Lung microvascular endothelial cell (primary cell): Measurements from ENCODE around the gene WDR33. TPM values are rescaled to one million over a fixed set of nuclear protein-coding genes. Genes with fewer than 3 reads are reported as not detected.
A peak's percentile ranks its signal among the peaks of the same experiment; 100 is the strongest.

Experiments
- DNase-seq, 2 donors: peaks; one replicate each; pipeline versions ENCODE4 v3.0.0 to v3.0.0-alpha.2; 2010; ENCODE audit warnings: low read depth in 2 of 2
- total RNA-seq: library from RNA; depleted of rRNA; stranded (reverse); fragments of >200 nt; gene quantifications from 2 replicates; pipeline ENCODE4 v1.2.1, GENCODE V29; 2014

WDR33 gene
- total RNA-seq, 1 donor from 2014 or later, result 20.8 TPM

DNA sequence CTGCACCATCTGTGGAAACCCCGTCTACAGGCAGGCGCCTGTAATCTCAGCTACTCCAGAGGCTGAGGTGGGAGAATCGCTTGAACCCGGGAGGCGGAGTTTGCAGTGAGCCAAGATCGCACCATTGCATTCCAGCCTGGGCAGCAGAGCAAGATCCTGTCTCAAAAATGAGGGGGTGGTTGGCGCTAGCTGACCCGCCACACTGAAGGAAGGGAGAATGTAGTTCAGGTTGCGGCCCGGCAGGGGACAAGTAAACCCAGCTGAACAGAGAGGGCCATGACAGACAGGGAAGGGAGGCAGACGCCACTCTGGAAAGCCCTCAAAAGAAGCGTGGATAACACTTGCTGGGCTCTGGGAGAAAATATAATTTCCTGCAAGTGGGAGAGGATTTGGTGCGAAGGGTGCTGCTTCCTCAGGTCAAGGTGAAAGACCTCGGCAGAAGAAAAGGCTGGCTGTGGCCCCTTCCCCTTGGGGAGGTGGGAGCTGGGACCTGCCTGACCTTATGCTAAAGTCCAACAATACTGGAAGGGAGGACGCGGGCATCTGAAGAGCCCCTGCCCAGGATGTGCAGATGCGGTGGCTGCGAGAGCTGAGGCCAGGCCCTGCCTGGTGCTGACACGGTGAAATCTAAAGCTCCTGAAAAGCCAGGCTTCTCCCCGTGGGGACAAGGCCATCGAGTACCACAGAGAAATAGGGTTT lies 113.3 kb downstream of the WDR33 start:
- no peak for DNase-seq

DNA sequence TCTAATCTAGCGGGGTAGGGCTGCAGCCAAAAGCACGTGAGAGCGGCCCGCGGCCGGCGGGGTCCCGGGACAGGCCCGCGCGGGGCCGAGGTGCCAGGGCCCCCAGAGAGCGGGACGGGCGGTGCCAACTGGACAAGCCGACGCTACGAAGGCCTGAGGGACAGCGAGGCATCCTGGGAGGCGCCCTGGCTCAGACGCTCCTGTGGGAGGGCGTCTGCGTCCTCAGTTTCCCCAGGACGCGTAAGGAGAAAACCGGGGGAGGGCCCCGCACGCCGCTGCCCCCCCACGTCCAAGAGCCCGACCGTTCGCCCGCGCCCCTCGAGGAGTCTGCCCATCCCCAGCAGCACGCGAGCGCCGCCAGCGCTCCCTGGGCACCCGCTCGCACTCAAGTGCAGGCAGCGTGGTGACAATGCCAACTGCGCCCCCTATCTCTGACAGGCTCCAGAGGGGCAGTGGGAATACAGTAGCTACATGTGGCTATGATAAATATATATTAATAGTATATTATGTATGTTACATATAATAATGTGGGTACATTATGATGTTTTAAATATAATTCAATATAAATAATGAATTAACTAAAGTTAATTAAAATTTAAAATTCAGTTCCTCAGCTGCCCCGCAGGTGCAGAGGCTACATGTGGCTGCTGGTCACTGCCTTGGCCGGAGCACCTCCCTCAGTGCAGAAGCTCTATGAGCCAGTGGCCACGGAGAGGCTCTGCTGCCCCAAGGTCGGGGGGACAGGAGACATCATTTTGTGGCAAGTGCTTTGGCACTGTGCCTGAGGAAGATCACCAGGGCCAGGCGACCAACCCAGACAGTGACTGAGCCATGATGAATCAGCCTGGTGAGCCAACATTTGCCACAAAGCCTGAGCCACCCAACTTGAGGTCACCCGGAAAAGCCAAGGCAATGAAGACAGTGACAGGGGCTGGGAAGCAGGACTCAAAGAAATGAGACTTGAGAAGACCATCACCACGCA lies 115.2 kb downstream of the WDR33 start:
- DNase-seq, result peak; percentile 74 to 88

DNA sequence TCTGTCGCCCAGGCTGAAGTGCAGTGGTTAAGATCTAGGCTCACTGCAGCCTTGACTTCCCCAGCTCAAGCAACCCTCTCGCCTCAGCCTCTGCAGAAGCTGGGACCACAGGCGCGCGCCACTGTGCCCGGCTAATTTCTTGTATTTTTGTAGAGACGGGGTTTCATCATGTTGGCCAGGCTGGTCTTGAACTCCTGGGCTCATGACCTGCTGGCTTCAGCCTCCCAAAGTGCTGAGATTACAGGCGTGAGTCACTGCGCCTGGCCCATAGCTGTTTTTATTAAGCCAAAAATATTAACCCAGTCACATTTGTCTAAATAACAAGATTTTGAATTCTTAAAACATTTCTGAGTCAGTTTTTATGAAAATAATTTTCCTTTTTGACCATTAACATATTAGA lies 116.0 kb downstream of the WDR33 start:
- no peak for DNase-seq

DNA sequence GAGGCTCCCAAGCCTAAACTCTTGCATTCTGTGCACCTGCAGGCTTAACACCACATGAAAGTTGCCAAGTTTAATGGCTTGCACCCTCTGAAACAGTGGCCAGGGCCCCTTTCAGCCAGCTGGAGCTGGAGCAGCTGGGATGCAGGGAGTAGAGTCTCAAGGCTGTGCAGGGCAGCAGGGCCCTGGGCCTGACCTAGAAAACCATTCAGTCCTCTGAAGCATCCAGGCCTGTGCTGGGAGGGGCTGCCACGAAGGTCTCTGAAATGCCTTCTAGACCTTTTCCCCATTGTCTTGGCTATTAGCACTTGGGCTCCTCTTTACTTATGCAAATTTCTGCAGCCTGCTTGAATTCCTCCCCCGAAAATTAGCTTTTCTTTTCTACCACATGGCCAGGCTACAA lies 120.3 kb downstream of the WDR33 start:
- no peak for DNase-seq

DNA sequence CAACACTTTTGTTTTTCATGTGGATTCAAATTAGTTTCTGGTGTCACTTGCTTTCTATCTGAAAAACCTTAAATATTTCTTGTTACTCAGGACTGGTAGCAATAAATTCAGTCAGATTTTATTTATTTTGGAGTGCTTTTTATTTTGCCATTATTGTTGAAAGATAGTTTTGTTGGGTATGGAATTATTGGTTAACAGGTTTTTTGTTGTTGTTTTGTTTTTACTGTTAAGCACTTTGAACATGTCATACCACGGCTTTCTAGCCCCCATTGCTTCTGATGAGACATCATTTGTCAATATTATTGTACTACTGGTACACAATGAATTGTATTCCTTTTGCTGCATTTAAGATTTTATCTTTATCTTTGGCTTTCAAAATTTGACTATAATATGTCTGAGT lies 122.6 kb downstream of the WDR33 start:
- DNase-seq, result no peak

DNA sequence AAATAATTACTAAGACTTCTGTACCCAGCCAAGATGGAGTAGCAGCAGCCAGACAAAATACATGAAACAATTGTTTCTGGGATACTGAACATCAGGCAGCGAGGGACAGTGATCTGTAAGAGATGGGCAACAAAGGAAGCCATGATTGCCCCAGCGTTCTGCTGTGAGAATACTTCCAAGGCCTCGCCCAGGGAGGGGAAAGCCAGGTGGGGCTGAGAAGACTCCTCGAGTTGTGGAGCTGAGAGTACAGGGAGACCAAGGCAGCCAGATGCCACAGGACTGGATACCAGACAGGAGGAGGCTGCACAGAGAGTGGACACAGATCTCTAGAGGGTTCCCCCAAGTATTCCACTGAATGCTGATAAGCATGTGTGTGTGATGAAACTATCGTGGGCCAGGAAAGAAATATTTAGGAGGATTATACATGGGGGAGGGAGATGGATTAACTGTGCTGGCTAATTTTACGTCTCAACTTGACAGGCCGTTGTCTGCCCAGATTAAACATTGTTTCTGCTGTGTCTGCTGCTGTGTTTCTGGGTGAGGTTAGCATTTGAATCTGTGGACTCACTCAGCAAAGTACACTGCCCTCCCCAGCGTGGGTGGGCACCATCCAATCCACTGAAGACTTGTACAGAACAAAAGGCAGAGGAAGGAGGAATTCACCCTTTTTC lies 125.4 kb downstream of the WDR33 start:
- no peak for DNase-seq

DNA sequence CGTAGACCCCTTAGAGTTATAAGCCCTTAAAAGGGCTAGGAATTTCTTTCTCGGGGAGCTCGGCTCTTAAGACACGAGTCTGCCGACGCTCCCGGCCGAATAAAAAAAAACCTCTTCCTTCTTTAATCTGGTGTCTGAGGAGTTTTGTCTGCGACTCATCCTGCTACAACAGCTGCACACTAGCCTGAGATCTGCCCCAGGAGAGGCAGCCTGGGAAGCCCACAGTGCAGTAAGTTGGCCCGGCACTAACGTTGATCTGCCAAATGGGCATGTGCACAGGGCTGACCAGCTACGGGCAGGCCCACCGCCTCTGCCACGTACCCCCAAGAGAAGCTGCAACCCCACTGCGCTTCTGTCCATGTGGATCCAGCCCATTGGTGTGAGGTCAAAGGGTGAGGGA lies 127.2 kb downstream of the WDR33 start:
- peak in 1 of 2 donors; percentile 19 for DNase-seq

DNA sequence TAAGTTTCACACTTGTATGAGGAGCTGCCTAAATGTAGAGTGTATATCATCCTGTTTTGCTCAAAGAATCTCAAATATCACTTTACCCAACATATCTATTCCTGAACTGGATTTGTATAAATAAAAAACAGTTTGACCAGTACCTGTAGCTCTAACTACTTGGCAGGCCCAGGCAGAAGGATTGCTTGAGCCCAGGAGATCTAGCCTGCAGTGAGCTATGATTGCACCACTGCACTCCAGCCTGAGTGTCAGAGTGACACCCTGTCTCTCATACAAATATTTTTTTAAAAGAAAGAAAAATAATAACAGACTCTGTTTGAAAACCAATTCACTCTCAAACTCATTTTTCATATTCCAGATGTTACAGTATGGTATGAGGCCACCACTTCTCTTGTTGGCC lies 127.9 kb downstream of the WDR33 start:
- no peak for DNase-seq

DNA sequence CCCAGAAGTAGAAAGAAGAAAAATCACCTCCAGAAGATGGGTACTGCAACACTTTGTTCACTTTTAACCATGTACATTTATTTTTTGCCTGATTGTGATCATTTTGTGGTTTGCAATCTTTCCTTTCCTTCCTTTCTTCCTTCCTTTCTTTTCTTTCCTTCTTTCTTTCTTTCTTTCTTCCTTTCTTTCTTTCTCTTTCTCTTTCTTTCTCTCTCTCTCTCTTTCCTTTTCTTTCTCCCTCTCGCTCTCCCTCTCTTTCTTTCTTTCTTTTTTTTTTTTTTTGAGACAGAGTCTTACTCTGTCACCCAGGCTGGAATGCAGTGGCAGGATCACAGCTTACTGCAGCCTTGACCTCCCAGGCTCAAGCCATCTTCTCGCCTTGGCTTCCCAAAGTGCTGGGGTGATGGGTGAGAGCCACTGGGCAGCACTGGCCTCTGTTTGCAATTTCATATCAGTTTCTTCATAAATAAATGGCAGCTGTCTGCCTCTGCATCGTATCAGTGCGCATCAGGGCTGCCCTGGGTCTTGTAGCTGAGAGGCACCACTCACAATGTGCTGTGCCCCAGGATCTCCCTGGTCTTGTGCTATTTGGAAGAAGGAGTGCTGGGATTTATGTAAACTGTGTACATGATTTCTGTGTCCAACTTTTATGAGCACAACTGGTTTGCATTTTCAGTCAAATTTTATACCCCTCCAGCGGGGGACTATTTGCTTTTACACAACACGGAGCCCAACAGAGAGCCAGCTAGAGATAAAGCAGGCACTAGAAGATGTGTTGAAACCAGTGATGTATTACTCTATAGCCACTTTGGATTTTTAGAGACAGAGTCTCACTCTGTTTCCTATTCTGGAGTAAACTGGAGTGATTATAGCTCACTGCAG lies 128.8 kb downstream of the WDR33 start:
- no peak for DNase-seq

DNA sequence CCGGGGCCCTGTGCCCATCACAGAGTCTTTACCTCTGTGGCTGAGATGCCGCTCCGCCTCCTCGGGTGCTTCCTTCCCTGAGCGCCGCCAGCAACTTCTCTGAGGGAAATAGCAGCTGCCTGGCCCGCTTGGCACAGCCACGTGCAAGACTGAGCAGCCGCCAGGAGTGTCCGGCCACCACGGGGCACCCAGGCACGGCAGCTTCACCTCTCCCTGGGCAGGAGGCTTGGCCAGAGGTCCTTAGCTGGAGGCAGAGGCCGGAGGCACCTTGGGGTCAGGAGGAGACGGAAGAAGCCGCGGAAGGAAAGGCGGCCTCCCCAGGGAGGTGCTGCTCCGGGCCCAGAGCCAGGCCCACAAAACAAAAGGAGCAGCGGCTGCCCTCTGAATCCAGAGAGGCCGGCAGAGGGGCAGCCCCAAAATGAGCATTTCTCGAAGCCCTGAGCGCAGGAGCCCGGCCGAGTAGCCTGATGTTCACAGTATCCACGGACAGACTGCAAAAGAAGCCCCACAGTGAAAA lies 129.6 kb downstream of the WDR33 start:
- DNase-seq, result peak in 1 of 2 donors; percentile 45

DNA sequence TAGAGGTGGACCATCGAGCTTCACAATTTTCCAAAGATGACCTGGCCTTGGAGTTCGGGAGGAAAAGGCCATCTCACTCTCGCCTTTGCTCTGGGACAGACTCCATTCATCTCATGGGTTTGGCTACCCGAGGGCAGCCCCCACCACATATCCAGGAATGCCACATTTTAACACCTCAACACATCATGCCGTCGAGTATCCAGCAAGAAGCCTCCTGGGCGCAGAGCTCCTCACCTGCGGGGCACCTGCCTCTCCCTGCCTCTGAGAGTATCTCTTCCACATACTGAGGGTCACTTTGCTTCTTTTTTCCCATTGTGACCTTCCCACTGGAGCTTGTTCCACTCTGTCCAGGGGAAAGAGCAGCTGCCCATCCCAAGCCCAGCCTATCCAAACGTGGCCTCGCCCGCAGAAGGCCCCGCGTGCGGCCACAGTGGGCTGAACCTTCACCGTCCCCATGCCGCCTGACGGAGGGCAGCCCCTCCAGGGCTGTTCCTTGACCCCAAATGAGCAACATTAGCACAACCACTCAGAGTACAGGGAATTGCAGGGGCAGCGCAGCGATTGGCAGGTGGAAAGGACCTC lies 130.2 kb downstream of the WDR33 start:
- DNase-seq, result no peak

DNA sequence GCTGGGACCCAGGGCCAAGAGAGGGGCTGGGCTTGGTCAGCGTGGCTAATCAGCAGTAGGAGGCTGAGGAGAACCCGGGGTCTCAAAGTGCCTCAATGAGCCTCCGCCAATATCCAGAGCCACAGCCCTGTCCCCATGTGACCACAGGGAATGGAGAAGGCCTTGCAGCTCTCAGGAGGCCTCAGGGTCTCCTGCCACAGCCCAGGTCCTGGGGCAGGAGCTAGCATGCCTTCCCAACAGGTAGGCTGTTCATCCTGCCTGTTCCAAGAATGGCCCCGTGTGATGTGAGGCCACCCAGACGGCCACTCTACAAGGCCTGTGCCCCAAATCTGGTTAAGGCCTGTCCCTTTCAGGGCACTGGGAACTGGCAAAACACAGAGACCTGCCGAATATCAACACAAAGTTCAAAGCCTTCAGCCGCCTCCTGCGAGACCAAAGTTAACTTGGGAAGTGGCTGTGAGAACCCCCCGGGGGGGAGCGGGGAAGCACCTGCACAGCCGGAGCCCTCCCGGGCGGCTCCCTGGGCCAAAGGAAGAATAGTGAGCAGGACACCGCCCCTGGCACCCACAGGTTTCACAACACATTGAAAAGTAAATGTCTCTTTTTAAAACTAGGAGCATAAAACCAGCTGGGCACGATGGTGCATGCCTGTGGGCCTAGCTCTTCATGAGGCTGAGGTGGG lies 131.2 kb downstream of the WDR33 start:
- DNase-seq, result no peak

DNA sequence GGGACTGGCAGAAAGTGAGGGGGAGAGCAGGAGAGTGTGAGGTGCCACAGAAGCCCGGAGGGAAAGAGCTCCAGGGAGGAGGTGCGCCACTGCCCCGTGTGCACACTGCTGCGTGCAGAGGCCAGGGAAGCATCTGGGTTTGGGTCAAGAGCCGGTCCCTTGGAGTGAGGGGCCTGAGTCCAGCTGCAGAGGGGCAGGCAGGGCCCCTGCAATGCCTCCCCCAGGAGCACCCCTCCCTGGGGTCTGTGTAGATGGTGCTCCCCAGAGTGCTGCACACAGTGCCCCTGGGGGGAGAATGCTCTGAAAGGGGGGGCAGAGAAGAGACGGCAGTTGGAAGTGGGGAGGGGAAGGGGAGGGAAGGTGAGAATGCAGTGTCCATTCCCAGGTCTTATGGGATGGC lies 132.0 kb downstream of the WDR33 start:
- no peak for DNase-seq

DNA sequence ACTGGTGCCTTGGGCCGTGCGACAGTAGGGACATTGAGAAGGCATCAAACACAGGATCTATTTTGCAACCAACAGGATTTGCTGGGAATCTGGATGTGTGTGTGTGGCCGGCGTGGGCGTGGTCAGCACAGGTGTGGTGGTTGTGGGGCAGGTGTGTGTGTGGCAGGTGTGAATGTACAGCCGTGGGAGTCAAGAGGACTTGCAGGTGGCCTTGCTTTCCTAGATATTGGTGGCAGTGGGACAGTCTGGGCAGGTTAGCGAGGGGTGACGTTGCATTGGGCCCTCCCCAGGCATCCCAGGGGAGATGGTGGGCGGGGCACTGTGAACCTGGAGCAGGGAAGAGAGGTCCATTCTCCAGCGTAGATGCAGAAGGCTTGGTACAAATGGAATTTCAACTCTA lies 132.4 kb downstream of the WDR33 start:
- DNase-seq, result no peak

DNA sequence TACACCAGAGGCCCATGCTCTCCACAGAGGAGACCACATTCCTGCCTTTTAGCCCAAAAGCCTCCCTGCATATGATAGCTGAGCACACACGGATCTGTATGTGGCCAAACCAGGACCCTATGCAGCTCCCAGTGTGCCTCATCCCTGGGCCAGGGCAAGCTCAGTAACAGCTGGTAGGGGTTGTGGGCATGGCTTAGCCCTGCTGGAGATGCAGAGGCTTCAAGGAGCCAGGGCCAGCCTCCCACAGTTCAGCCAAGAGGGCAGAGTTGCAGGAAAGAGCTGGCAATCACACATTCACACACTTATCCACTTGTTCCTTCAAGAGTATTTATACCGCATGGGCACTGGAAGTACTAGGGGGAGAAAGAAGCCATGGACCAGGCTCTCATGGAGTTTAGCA lies 134.1 kb downstream of the WDR33 start:
- no peak for DNase-seq

DNA sequence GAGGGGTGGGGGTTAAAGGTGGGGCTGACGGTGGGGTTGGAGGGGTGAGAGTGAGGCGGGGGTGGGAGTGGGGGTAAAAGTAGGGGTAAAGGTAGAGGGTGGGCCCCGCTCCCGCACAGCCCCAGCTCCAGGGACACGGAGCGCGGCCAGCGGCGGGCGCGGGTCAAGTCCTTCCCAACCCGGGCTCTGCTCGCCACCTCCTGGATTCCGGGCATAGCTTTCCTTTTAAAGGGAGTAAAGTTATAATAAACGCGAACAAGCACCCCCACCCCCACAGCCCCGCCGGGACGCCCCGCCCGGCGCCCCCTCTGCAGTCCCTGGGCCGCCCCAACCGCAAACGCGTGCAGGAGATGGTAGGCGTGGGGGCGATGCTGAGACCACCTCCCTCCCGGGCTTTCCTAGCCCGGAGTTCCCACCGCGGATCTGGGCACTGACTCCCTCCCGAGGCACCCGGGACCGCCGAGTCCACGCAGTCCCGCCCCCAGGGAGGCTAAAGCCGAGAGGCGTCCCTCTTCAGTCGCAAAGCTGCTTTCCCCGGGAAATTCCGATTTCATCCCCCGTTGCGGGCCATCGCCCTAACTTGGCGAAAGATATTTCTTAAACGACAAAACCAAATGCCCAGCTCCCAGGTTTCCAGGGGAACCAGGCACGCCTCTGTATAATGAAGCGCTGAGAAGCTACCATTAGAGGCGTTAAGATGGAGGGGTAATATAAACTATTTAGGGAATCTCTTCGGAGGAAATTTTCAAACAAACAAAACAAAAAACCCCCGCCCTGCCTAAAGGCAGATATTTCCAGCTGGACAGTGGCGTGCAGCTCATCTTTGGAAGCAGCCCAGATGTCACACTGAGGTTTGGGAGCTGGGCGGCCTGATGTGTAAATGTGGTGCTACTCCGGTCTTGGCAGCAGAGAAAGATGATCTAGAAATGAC lies 135.4 kb downstream of the WDR33 start, which contains the start of gene LIMS2:
TSS of gene LIMS2 (minus strand) at position 200 of the 931 bp plus-strand sequence. CDS start 506 bp downstream, outside the sequence.
- peak; percentile 67 to 69 for DNase-seq

DNA sequence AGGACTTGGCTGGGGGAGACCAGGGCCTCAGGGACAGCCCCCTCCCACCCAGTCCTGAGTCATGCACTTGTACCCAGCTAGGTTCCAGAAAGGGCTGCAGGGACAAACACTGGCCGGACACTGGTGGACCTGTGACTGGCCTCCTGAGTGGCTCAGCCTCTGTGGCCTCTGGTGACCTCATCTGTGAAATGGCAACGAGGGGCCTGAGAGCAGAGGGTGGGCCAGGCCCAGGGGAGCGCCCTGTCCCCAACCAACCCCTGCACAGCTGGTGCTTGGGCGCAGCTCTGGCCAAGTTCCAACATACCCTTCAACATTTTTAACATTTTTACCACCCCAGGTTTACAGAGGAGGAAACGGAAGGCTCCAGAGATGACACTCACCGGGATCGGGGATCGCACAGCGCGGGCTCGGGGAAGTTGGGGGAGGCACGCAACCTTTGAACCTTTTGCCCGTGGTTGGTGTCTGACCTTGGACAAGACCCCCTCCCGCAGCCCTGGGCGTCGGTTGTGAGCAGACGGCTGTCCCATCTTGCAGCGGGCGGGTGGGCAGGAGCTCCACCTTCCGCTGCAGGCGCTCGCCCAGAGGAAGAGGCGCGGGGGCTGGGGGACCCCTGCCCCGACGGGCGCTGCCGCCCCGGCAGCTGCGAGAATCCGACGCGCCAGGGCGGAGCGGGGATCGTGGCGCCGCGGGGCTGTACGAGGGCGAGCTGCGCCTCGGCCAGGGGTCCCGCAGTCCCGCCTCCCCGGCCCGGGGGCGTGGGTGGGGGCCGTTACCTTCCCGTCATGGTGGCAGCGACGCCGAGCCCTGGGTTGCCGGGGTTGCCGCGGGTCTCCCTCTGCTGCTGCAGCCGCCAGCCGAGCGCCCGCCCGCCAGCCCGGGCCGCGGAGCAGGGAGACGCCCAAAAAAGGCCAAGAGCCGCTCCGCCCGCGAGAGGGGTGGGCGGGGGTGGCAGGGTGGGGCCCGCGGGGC lies 136.4 kb downstream of the WDR33 start:
- DNase-seq, result peak; percentile 26 to 34
